ENCODE measurements around the gene INPP5A.
"Not testable (repeated sequence)": the region's sequence is repeated elsewhere in the genome, so short reads cannot be mapped to it uniquely, and the experiment has no call there.

INPP5A gene

GRCh38 chr10:132777441-132777840 is 239.9 kb downstream of the INPP5A start:
- DNase-seq: no peak

GRCh38 chr10:132779549-132780294 is 242.1 kb downstream of the INPP5A start:
- DNase-seq: no peak

GRCh38 chr10:132780356-132780755 is 242.8 kb downstream of the INPP5A start:
- no peak for DNase-seq

- no peak for DNase-seq
These were observed 244.0 kb downstream of the INPP5A start for GRCh38 chr10:132781556-132781955.

GRCh38 chr10:132783165-132783939 is 245.8 kb downstream of the INPP5A start:
- no peak for DNase-seq

GRCh38 chr10:132783940-132784865 is 246.6 kb downstream of the INPP5A start:
- no peak for DNase-seq

- no peak for DNase-seq
These were observed 247.5 kb downstream of the INPP5A start for GRCh38 chr10:132784866-132785722.

- no peak for DNase-seq
These were observed 248.3 kb downstream of the INPP5A start, which contains the start of gene NKX6-2 for GRCh38 chr10:132785723-132786475. Gene NKX6-2 (minus strand): TSS chr10:132786147. CDS start chr10:132785948, 199 bp downstream.

GRCh38 chr10:132786476-132786883 is 248.9 kb downstream of the INPP5A start:
- no peak for DNase-seq

- no peak for DNase-seq
These were observed 249.4 kb downstream of the INPP5A start for GRCh38 chr10:132786884-132787494.

- DNase-seq: no peak
These were observed 250.1 kb downstream of the INPP5A start for GRCh38 chr10:132787495-132788179.

GRCh38 chr10:132788180-132788830 is 250.7 kb downstream of the INPP5A start:
- no peak for DNase-seq

- no peak for DNase-seq
These were observed 251.2 kb downstream of the INPP5A start for GRCh38 chr10:132788831-132789219.

- no peak for DNase-seq
These were observed 252.1 kb downstream of the INPP5A start for GRCh38 chr10:132789659-132790148.

- no peak for DNase-seq
These were observed 252.9 kb downstream of the INPP5A start for GRCh38 chr10:132790470-132790869.

GRCh38 chr10:132790934-132791829 is 253.6 kb downstream of the INPP5A start:
- DNase-seq: no peak

- DNase-seq: not testable (repeated sequence)
These were observed 254.5 kb downstream of the INPP5A start for GRCh38 chr10:132792099-132792498.

- no peak for DNase-seq
These were observed 255.2 kb downstream of the INPP5A start for GRCh38 chr10:132792796-132793195.
